Thyroid gland (tissue), 4 donors: ENCODE measurements around the gene C1orf167.

Experiments
- CTCF ChIP-seq, 6 experiments: fragments of 200-600 bp in 3 of 6; fragments of 450-650 bp in 3 of 6; sonication (generic) in 3 of 6; IDR thresholded peaks; one replicate each; pipeline ENCODE4 v1.5.1; 2016 to 2019; ENCODE audit warnings: antibody characterized with exemption in 6 of 6, mild to moderate bottlenecking in 2 of 6, inconsistent platforms in 1 of 6, moderate library complexity in 1 of 6
- POLR2A ChIP-seq, 2 donors: fragments of 450-650 bp; IDR thresholded peaks; one replicate each; pipeline ENCODE4 v1.6.1; 2017; ENCODE audit warnings: antibody characterized with exemption in 2 of 2, mild to moderate bottlenecking in 2 of 2, moderate library complexity in 1 of 2

GRCh38 chr1:11741482-11741881 lies 20.5 kb upstream of the C1orf167 start:
- no peak for TF ChIP-seq CTCF (IDR thresholded peaks at IDR 0.05)
- no peak for TF ChIP-seq POLR2A (IDR thresholded peaks at IDR 0.05)
